Nephron (organoid): Measurements from ENCODE around the gene DNAJC25.

ENCODE experiments used
- H3K27ac Mint-ChIP-seq, 3 experiments: 2 replicates each; pipeline ENCODE4 v1.8.0; 2020; ENCODE audit warnings: mixed read lengths in 3 of 3, mild to moderate bottlenecking in 2 of 3, moderate library complexity in 1 of 3
- H3K27me3 Mint-ChIP-seq: 2 replicates; pipeline ENCODE4 v1.8.0; 2021; ENCODE audit warnings: low read depth, mild to moderate bottlenecking, moderate library complexity, mixed read lengths
- H3K36me3 Mint-ChIP-seq: 2 replicates; pipeline ENCODE4 v1.8.0; 2020; ENCODE audit warnings: low read depth, mixed read lengths
- H3K4me1 Mint-ChIP-seq: 2 replicates; pipeline ENCODE4 v1.8.0; 2020; ENCODE audit warnings: mixed read lengths
- H3K4me3 Mint-ChIP-seq, 3 experiments: 2 replicates each; pipeline ENCODE4 v1.8.0; 2020; ENCODE audit warnings: mild to moderate bottlenecking in 3 of 3, mixed read lengths in 3 of 3, moderate library complexity in 2 of 3
- H3K9me3 Mint-ChIP-seq: 2 replicates; pipeline ENCODE4 v1.8.0; 2020; ENCODE audit warnings: mixed read lengths
- TF ChIP-seq, protein P1 (sequence below), 3 experiments: fragments of 200-600 bp; sonication (generic); IDR thresholded peaks; one replicate each; pipeline ENCODE4 v1.5.0; 2021; ENCODE audit warnings: antibody characterized with exemption in 3 of 3; ENCODE audit not compliant: unreplicated experiment in 3 of 3

DNAJC25 gene

DNA sequence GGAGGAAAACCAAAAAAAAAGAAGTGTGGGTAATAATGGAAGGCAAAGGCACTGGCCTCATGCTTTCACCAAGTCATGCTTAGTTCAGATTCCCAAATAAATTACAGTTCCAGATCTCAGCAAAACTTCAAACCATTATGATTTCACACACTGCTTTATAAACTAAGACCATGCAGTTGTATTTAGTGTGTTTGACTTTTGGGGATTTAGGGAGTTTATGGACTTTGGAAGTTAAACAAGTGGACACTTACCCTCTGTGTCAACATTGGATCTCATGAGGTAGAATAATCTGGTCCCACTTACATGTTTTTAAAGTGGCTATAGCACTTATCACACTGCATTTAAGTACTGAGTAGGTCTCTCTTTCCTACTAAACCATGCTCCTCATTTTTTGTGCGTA, 3.7 kb downstream of the DNAJC25 start:
- peak overlapping the region in 1 of 3 experiments; percentile 3 for H3K4me3 Mint-ChIP-seq
- H3K36me3 Mint-ChIP-seq: peaks cover 11% of the 10 kb centered on the region
- TF ChIP-seq, protein P1, sequence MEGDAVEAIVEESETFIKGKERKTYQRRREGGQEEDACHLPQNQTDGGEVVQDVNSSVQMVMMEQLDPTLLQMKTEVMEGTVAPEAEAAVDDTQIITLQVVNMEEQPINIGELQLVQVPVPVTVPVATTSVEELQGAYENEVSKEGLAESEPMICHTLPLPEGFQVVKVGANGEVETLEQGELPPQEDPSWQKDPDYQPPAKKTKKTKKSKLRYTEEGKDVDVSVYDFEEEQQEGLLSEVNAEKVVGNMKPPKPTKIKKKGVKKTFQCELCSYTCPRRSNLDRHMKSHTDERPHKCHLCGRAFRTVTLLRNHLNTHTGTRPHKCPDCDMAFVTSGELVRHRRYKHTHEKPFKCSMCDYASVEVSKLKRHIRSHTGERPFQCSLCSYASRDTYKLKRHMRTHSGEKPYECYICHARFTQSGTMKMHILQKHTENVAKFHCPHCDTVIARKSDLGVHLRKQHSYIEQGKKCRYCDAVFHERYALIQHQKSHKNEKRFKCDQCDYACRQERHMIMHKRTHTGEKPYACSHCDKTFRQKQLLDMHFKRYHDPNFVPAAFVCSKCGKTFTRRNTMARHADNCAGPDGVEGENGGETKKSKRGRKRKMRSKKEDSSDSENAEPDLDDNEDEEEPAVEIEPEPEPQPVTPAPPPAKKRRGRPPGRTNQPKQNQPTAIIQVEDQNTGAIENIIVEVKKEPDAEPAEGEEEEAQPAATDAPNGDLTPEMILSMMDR (IDR thresholded peaks at IDR 0.05; ENCODE audit: unreplicated experiment in 3 of 3): no peak
- no peak overlapping the region for H3K27ac Mint-ChIP-seq
- H3K27me3 Mint-ChIP-seq: no peaks in the 10 kb centered on the region
- H3K4me1 Mint-ChIP-seq: peaks cover 38% of the 10 kb centered on the region
- no peaks in the 10 kb centered on the region for H3K9me3 Mint-ChIP-seq

DNA sequence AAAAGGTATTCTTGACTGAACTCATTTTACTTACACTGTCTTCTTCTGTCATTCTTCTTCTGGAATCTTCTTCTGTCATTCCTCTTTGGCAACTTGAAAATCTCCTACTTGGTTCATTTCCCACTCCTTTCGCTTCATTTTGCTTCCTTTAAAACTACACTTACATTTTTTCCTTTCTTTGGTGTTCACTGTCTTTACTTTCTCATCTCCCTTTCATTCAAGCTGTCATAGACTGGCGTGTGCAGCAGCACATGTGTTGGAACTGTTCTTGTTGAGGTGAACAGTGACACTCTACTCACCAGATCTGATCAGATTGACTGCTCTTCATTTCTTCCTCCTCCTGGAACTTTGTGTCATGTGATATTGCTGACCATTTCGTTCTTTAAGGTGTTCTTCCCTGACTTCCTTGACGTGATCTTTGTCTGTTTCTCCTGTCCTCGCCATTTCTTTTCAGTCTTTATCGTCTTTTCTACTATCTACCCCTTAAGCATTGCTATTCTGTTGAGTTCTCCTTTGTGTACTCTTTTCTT, 6.4 kb downstream of the DNAJC25 start:
- TF ChIP-seq, protein P1 (IDR thresholded peaks at IDR 0.05; ENCODE audit: unreplicated experiment in 3 of 3): no peak
- no peaks in the 10 kb centered on the region for H3K9me3 Mint-ChIP-seq

DNA sequence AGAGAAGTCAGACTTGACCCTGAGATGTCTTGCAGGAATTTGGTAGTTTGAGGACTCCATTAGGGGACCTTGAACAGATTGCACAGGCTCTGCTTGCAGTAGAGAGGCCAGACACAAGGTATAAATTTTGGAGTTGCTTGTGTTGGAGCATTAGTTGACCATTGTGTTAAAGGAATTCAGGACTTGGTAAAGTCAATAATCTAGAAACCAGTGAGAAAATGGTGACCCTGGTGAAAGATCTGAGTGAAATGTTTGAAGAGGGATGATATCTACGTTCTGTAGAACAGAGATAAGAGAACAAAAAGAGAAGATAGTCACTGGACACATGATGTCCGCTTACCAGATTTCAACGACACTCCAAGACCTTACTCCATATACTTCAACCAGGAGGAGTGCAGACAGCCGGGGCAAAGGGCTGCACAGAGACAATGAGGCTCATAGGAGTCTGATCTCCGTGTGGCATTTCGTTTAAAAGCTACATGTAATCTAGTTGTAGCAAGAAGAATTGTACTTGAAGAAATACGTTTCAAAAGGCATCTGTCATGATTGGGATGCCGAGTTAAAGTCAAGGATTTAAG, 13.2 kb downstream of the DNAJC25 start:
- H3K4me1 Mint-ChIP-seq: no peaks in the 10 kb centered on the region
- no peak overlapping the region for H3K4me3 Mint-ChIP-seq
- no peaks in the 10 kb centered on the region for H3K9me3 Mint-ChIP-seq
- H3K27me3 Mint-ChIP-seq: no peaks in the 10 kb centered on the region
- peaks cover 45% of the 10 kb centered on the region for H3K36me3 Mint-ChIP-seq
- TF ChIP-seq, protein P1 (IDR thresholded peaks at IDR 0.05; ENCODE audit: unreplicated experiment in 3 of 3): no peak
- no peak overlapping the region for H3K27ac Mint-ChIP-seq

More for the DNA sequence above, 6.4 kb downstream of the DNAJC25 start:
- H3K4me1 Mint-ChIP-seq: peaks cover 22% of the 10 kb centered on the region
- no peak overlapping the region for H3K4me3 Mint-ChIP-seq
- H3K27me3 Mint-ChIP-seq: no peaks in the 10 kb centered on the region
- H3K27ac Mint-ChIP-seq: no peak overlapping the region
- peaks cover 11% of the 10 kb centered on the region for H3K36me3 Mint-ChIP-seq

DNA sequence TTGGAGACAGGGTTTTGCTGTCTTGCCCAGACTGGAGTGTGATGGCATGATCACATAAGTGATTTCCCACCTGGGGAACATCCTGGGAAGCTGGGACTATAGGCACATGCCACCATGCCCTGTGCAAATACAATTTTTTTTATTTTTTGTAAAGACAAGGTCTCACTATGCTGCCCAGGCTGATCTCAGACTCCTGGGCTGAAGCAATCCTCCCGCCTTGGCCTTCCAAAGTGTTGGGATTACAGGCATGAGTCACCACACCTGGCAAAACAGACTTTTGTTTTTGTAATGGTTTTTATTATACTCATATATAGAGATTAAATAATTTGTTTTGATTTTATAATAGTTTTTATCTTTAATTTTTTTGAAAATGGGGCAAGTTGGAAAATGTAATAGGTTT, 14.7 kb downstream of the DNAJC25 start:
- peaks cover 56% of the 10 kb centered on the region for H3K36me3 Mint-ChIP-seq
- no peaks in the 10 kb centered on the region for H3K9me3 Mint-ChIP-seq
- no peaks in the 10 kb centered on the region for H3K4me1 Mint-ChIP-seq
- no peak overlapping the region for H3K4me3 Mint-ChIP-seq
- H3K27me3 Mint-ChIP-seq: no peaks in the 10 kb centered on the region
- TF ChIP-seq, protein P1 (IDR thresholded peaks at IDR 0.05; ENCODE audit: unreplicated experiment in 3 of 3): no peak
- H3K27ac Mint-ChIP-seq: no peak overlapping the region

DNA sequence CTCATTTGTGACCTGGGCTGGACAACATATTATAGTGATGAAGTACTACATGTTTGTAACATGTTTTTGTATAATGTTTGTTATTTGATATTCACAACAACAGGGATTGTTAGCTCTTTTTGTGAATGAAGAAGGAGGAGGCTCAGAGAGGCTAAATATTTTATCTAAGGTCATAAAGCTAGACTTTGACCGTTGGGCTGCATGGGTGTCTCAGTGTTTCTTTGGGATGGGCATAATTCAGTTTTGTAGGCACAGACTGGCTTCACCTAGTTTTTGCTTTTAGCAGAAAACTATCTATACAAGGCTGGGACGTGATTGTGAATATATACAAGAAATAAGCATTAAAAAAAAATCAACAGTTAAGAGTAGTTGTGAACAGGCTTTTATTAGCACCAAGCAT, 15.3 kb downstream of the DNAJC25 start:
- H3K27me3 Mint-ChIP-seq: no peaks in the 10 kb centered on the region
- H3K9me3 Mint-ChIP-seq: no peaks in the 10 kb centered on the region
- TF ChIP-seq, protein P1 (IDR thresholded peaks at IDR 0.05; ENCODE audit: unreplicated experiment in 3 of 3): no peak

DNA sequence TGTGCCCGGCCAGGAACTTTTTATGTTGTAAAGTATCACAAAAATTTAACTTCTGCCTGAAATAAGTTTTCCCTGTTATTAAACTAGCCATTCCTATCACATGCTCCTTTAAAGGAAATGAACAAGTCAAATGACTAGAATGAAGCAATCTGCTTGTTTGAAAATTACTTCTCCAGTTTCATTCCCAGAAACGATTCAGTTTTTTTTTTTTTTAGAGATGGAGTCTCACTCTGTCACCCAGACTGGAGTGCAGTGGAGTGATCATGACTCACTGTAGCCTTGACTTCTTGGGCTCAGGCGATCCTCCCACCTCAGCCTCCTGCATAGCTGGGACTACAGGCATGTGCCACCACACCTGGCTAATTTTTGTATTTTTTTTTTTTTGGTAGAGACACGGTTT, 16.9 kb downstream of the DNAJC25 start:
- peaks cover 56% of the 10 kb centered on the region for H3K36me3 Mint-ChIP-seq
- H3K27ac Mint-ChIP-seq: no peak overlapping the region
- H3K9me3 Mint-ChIP-seq: no peaks in the 10 kb centered on the region
- no peaks in the 10 kb centered on the region for H3K27me3 Mint-ChIP-seq
- no peaks in the 10 kb centered on the region for H3K4me1 Mint-ChIP-seq
- TF ChIP-seq, protein P1 (IDR thresholded peaks at IDR 0.05; ENCODE audit: unreplicated experiment in 3 of 3): no peak
- H3K4me3 Mint-ChIP-seq: no peak overlapping the region

More for the DNA sequence above, 15.3 kb downstream of the DNAJC25 start:
- Mint-ChIP-seq H3K36me3 (peaks cover 58% of the 10 kb centered on the region), H3K4me1 (no peaks in the 10 kb centered on the region), H3K27ac (no peak overlapping the region), H3K4me3 (no peak overlapping the region)
